ENCODE results near the gene RBM28. TPM values are rescaled to one million over a fixed set of nuclear protein-coding genes. Genes with fewer than 3 reads are reported as not detected.

The RBM28 gene
- total RNA-seq, 2 experiments from 2014 or later, result 80.2 to 81.8 TPM

GRCh38 chr7:128380483-128381106 is 36.9 kb upstream of the RBM28 start:
- H3K36me3 Mint-ChIP-seq, result no peaks in the 10 kb centered on the region
- H3K9me3 Mint-ChIP-seq, result no peaks in the 10 kb centered on the region

GRCh38 chr7:128379900-128380479 is 36.3 kb upstream of the RBM28 start:
- Mint-ChIP-seq H3K27ac (no peak overlapping the region), H3K4me1 (no peaks in the 10 kb centered on the region), H3K4me3 (no peak overlapping the region), H3K9me3 (no peaks in the 10 kb centered on the region), H3K27me3 (no peaks in the 10 kb centered on the region), H3K36me3 (no peaks in the 10 kb centered on the region)
- no peak for DNase-seq

More at GRCh38 chr7:128380483-128381106, 36.9 kb upstream of the RBM28 start:
- Mint-ChIP-seq H3K27me3 (no peaks in the 10 kb centered on the region), H3K27ac (no peak overlapping the region), H3K4me1 (no peaks in the 10 kb centered on the region), H3K4me3 (no peak overlapping the region)
- DNase-seq, result no peak

GRCh38 chr7:128378637-128379036 is 34.9 kb upstream of the RBM28 start:
- no peaks in the 10 kb centered on the region for H3K9me3 Mint-ChIP-seq
- no peak overlapping the region for H3K4me3 Mint-ChIP-seq
- H3K27me3 Mint-ChIP-seq, result no peaks in the 10 kb centered on the region
- H3K4me1 Mint-ChIP-seq, result no peaks in the 10 kb centered on the region
- no peak overlapping the region for H3K27ac Mint-ChIP-seq
- no peaks in the 10 kb centered on the region for H3K36me3 Mint-ChIP-seq
- DNase-seq, result no peak

GRCh38 chr7:128376077-128376476 is 32.4 kb upstream of the RBM28 start:
- DNase-seq, result no peak
- H3K27ac Mint-ChIP-seq, result no peak overlapping the region
- H3K36me3 Mint-ChIP-seq, result no peaks in the 10 kb centered on the region
- no peaks in the 10 kb centered on the region for H3K4me1 Mint-ChIP-seq
- no peaks in the 10 kb centered on the region for H3K9me3 Mint-ChIP-seq
- H3K27me3 Mint-ChIP-seq, result peaks cover 6% of the 10 kb centered on the region
- H3K4me3 Mint-ChIP-seq, result no peak overlapping the region

- no peak for DNase-seq
- Mint-ChIP-seq H3K27me3 (peaks cover 10% of the 10 kb centered on the region), H3K9me3 (no peaks in the 10 kb centered on the region), H3K36me3 (no peaks in the 10 kb centered on the region), H3K4me1 (no peaks in the 10 kb centered on the region), H3K4me3 (no peak overlapping the region), H3K27ac (no peak overlapping the region)
Observed at GRCh38 chr7:128374041-128374440, 30.3 kb upstream of the RBM28 start.

- no peak for DNase-seq
- H3K4me3 Mint-ChIP-seq, result no peak overlapping the region
- no peaks in the 10 kb centered on the region for H3K36me3 Mint-ChIP-seq
- no peak overlapping the region for H3K27ac Mint-ChIP-seq
- no peaks in the 10 kb centered on the region for H3K4me1 Mint-ChIP-seq
- peaks cover 12% of the 10 kb centered on the region for H3K27me3 Mint-ChIP-seq
- H3K9me3 Mint-ChIP-seq, result no peaks in the 10 kb centered on the region
Observed at GRCh38 chr7:128373606-128374005, 29.9 kb upstream of the RBM28 start.

- Mint-ChIP-seq H3K36me3 (no peaks in the 10 kb centered on the region), H3K4me3 (no peak overlapping the region), H3K4me1 (no peaks in the 10 kb centered on the region), H3K27me3 (peaks cover 25% of the 10 kb centered on the region), H3K27ac (no peak overlapping the region), H3K9me3 (no peaks in the 10 kb centered on the region)
- no peak for DNase-seq
Observed at GRCh38 chr7:128370491-128370890, 26.8 kb upstream of the RBM28 start.

- Mint-ChIP-seq H3K27me3 (peaks cover 60% of the 10 kb centered on the region), H3K36me3 (no peaks in the 10 kb centered on the region), H3K27ac (no peak overlapping the region), H3K4me1 (peaks cover 9% of the 10 kb centered on the region), H3K4me3 (no peak overlapping the region), H3K9me3 (no peaks in the 10 kb centered on the region)
- no peak for DNase-seq
Observed at GRCh38 chr7:128366986-128367385, 23.3 kb upstream of the RBM28 start.

- H3K27ac Mint-ChIP-seq, result no peak overlapping the region
- H3K36me3 Mint-ChIP-seq, result no peaks in the 10 kb centered on the region
- peaks cover 61% of the 10 kb centered on the region for H3K27me3 Mint-ChIP-seq
- no peak for DNase-seq
- H3K9me3 Mint-ChIP-seq, result no peaks in the 10 kb centered on the region
- peaks cover 12% of the 10 kb centered on the region for H3K4me1 Mint-ChIP-seq
- H3K4me3 Mint-ChIP-seq, result no peak overlapping the region
Observed at GRCh38 chr7:128366300-128366699, 22.6 kb upstream of the RBM28 start.

GRCh38 chr7:128365432-128365831 is 21.7 kb upstream of the RBM28 start:
- DNase-seq, result no peak
- H3K27me3 Mint-ChIP-seq, result peaks cover 62% of the 10 kb centered on the region
- no peak overlapping the region for H3K27ac Mint-ChIP-seq
- peaks cover 19% of the 10 kb centered on the region for H3K4me1 Mint-ChIP-seq
- H3K36me3 Mint-ChIP-seq, result no peaks in the 10 kb centered on the region
- H3K4me3 Mint-ChIP-seq, result no peak overlapping the region
- H3K9me3 Mint-ChIP-seq, result no peaks in the 10 kb centered on the region

- Mint-ChIP-seq H3K4me1 (peaks cover 19% of the 10 kb centered on the region), H3K9me3 (no peaks in the 10 kb centered on the region), H3K27ac (no peak overlapping the region), H3K27me3 (peaks cover 62% of the 10 kb centered on the region), H3K4me3 (no peak overlapping the region), H3K36me3 (no peaks in the 10 kb centered on the region)
- no peak for DNase-seq
Observed at GRCh38 chr7:128364166-128364870, 20.6 kb upstream of the RBM28 start.

GRCh38 chr7:128363261-128363721 is 19.6 kb upstream of the RBM28 start:
- DNase-seq, result no peak
- Mint-ChIP-seq H3K27me3 (peaks cover 64% of the 10 kb centered on the region), H3K9me3 (no peaks in the 10 kb centered on the region), H3K4me3 (no peak overlapping the region), H3K4me1 (peaks cover 19% of the 10 kb centered on the region), H3K36me3 (no peaks in the 10 kb centered on the region), H3K27ac (no peak overlapping the region)

- Mint-ChIP-seq H3K4me1 (peaks cover 19% of the 10 kb centered on the region), H3K27ac (no peak overlapping the region), H3K9me3 (no peaks in the 10 kb centered on the region), H3K4me3 (peak overlapping the region; percentile 22), H3K27me3 (peaks cover 64% of the 10 kb centered on the region), H3K36me3 (no peaks in the 10 kb centered on the region)
- DNase-seq, result no peak
Observed at GRCh38 chr7:128362670-128363069, 19.0 kb upstream of the RBM28 start.

GRCh38 chr7:128361411-128362379 is 18.0 kb upstream of the RBM28 start, which contains the start of gene PRRT4:
PRRT4 (minus strand) TSS chr7:128361690.
- no peaks in the 10 kb centered on the region for H3K9me3 Mint-ChIP-seq
- no peak within 1 kb of the TSS for H3K27ac Mint-ChIP-seq
- peaks cover 57% of the 10 kb centered on the region for H3K27me3 Mint-ChIP-seq
- peak within 1 kb of the TSS; percentile 78 for H3K4me3 Mint-ChIP-seq
- peak; percentile 50 for DNase-seq
- H3K36me3 Mint-ChIP-seq, result no peaks in the 10 kb centered on the region
- peaks cover 19% of the 10 kb centered on the region for H3K4me1 Mint-ChIP-seq

GRCh38 chr7:128360359-128360678 is 16.6 kb upstream of the RBM28 start:
- Mint-ChIP-seq H3K4me3 (no peak overlapping the region), H3K4me1 (peaks cover 19% of the 10 kb centered on the region), H3K27me3 (peaks cover 53% of the 10 kb centered on the region), H3K27ac (no peak overlapping the region), H3K36me3 (no peaks in the 10 kb centered on the region), H3K9me3 (no peaks in the 10 kb centered on the region)
- no peak for DNase-seq
